GM12801 (cell line): ENCODE data around the gene FIP1L1.

Experiments
- CTCF ChIP-seq: IDR thresholded peaks from one replicate; pipeline ENCODE4 v1.5.1; 2011; ENCODE audit warnings: control low read depth; ENCODE audit not compliant: insufficient read length; ENCODE audit errors: extremely low read depth

FIP1L1 gene

GRCh38 chr4:53421791-53422190 lies 44.4 kb downstream of the FIP1L1 start:
- TF ChIP-seq CTCF = no peak

- no peak for TF ChIP-seq CTCF
Measured at GRCh38 chr4:53422367-53422766, 44.9 kb downstream of the FIP1L1 start.

- no peak for TF ChIP-seq CTCF
Measured at GRCh38 chr4:53424280-53424679, 46.8 kb downstream of the FIP1L1 start.

- no peak for TF ChIP-seq CTCF
Measured at GRCh38 chr4:53427366-53427765, 49.9 kb downstream of the FIP1L1 start.

- no peak for TF ChIP-seq CTCF
Measured at GRCh38 chr4:53431052-53431451, 53.6 kb downstream of the FIP1L1 start.

- no peak for TF ChIP-seq CTCF
Measured at GRCh38 chr4:53432528-53433424, 55.3 kb downstream of the FIP1L1 start.

GRCh38 chr4:53436251-53436650 lies 58.8 kb downstream of the FIP1L1 start:
- TF ChIP-seq CTCF = no peak
